ENCODE results near the gene RAD51AP1.

GRCh38 chr12:4588916-4589315 is 50.2 kb downstream of the RAD51AP1 start:
- TF ChIP-seq CTCF (IDR thresholded peaks at IDR 0.05; ENCODE audit: extremely low read depth in 1 of 2, insufficient read depth in 1 of 2, low read depth in 1 of 2, low read length in 2 of 2), result no peak
- no peak for TF ChIP-seq EZH2 (IDR thresholded peaks at IDR 0.05; ENCODE audit: borderline replicate concordance, low read depth, low read length, severe bottlenecking)
- TF ChIP-seq MAX (IDR thresholded peaks at IDR 0.05; ENCODE audit: insufficient read depth, insufficient read length), result no peak
- TF ChIP-seq POLR2A (IDR thresholded peaks at IDR 0.05; ENCODE audit: low read depth, low read length), result no peak
- TF ChIP-seq POLR2AphosphoS5 (IDR thresholded peaks at IDR 0.05; ENCODE audit: insufficient read depth, low read depth, low read length), result no peak
- no peak for TF ChIP-seq FOS (IDR thresholded peaks at IDR 0.05; ENCODE audit: borderline replicate concordance, insufficient read depth, low read length)
- TF ChIP-seq JUN (IDR thresholded peaks at IDR 0.05; ENCODE audit: borderline replicate concordance, insufficient read depth, insufficient read length, low read depth), result no peak
- no peak for TF ChIP-seq GATA2 (IDR thresholded peaks at IDR 0.05; ENCODE audit: insufficient read depth, insufficient read length, low read depth, low read length)
- no peak for TF ChIP-seq MYC (IDR thresholded peaks at IDR 0.05; ENCODE audit: low read depth, low read length)

Measured in endothelial cell of umbilical vein (primary cell).